SKM-1 treated with dmso at 0.1 percent for 144 hours (cell line): Measurements from ENCODE around the gene DGAT2L6.

Source experiments
- DNase-seq: peaks from one replicate; lab custom pipeline; 2025; ENCODE audit not compliant: unreplicated experiment; lab: John Stamatoyannopoulos, UW

Gene DGAT2L6, protein sequence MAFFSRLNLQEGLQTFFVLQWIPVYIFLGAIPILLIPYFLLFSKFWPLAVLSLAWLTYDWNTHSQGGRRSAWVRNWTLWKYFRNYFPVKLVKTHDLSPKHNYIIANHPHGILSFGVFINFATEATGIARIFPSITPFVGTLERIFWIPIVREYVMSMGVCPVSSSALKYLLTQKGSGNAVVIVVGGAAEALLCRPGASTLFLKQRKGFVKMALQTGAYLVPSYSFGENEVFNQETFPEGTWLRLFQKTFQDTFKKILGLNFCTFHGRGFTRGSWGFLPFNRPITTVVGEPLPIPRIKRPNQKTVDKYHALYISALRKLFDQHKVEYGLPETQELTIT

DNA sequence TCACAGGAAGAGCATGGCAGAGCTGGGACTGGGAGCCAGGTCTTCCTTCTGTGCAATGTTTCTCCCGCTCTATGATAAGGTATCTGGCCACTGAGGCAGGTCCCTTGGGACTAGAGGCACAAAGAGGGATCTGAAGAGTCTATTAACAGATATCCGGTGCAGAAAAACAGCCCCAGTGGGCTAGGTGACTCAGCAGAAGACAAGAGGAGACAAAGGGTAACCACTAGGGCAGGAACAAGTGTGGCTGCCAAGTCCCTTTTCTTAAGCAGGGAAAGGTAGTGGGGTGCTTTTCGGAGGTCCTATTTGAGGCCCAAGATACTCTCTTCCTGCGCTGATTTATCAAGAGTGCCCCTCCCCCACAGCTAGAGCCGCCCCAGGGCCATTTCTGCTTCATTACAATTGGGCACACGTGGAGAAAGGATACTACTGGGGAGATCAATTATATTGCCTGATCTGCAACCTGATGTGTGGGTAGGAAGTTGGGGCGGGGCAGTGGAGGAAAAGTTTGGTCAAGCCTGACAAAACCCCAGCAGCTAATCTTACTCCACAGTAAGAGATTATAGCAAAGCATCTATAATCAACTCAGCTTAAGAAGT is at the start of gene DGAT2L6:
Gene DGAT2L6, plus strand, starts transcription at position 546 of the 596 bp plus-strand sequence. CDS start 100 bp downstream, outside the sequence.
- no peak for DNase-seq

DNA sequence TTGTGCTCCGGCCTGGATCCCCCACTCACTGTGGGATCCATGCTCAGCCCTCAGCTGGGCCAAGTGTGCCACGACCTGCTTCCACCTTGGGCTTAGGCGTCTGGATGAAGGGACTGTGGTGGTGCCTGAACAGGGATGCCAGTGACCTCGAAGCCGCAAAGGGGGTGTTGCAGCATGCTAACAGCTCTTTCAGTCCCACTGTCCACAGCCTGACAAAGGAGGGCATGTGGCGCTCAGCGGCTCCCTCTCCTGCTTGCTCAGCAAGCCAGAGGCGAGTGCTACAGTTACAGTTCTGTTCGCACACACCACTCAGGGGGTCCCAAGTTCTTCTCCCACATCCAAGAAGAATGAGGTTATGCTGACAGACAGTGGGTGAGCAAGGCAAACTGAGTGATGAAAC is 49.2 kb upstream of the DGAT2L6 start:
- no peak for DNase-seq

DNA sequence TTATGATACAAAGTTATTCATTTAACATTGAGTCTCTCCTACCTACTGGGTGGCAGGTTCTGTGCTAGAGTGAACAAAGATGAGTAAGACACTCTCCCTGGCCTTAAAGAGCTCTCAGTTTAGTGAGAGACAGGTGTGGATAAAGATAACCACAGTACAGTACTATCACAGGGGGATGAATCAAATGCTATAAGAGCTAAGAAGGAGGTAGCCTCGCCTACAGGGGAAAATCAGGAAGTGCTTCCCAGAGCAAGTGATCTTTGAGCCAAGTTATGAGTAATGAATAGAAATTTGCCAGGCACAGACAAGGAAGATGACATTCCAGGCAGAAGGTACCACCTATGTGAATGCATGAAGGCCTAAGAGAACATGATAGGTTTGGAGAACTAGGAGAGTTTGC is 47.5 kb upstream of the DGAT2L6 start:
- no peak for DNase-seq

DNA sequence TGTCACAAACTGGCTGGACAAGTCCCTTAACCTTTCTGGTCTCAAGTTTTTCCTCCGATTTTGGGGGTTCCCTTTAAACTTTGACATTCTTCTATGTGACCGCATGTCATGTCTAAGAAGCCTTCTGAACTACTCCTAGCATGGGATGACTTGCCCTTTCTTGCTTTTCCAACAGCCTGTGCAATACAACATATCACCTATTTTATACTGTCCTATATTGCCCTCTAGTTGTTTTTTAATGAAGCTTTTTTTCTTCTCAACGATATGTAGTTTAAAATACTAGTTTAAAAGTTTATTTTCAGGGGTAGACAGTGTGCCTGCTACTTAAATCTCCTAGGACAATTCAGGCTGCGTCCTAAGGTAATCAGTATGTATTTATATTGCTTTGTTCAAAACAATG is 45.1 kb upstream of the DGAT2L6 start:
- DNase-seq: no peak

DNA sequence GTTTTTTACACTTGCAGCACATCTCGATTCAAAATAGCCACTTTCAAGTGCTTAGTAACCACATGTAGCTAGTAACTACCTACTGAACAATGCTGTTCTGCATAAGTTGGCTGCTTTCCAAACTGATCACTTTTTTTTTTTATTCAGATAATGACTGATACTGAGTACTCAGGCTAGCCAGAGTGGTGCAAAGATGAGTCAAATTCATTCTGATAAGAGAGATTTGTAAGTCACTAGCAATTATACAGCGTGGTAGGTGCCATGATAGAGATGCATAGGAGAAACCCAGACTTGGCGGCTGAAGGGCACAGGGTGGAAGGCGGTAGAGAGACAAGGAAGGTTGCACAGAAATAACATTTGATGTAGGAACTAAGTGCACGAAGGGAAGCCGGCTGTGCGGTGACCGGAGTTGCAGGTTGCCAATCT is 44.4 kb upstream of the DGAT2L6 start:
- no peak for DNase-seq

DNA sequence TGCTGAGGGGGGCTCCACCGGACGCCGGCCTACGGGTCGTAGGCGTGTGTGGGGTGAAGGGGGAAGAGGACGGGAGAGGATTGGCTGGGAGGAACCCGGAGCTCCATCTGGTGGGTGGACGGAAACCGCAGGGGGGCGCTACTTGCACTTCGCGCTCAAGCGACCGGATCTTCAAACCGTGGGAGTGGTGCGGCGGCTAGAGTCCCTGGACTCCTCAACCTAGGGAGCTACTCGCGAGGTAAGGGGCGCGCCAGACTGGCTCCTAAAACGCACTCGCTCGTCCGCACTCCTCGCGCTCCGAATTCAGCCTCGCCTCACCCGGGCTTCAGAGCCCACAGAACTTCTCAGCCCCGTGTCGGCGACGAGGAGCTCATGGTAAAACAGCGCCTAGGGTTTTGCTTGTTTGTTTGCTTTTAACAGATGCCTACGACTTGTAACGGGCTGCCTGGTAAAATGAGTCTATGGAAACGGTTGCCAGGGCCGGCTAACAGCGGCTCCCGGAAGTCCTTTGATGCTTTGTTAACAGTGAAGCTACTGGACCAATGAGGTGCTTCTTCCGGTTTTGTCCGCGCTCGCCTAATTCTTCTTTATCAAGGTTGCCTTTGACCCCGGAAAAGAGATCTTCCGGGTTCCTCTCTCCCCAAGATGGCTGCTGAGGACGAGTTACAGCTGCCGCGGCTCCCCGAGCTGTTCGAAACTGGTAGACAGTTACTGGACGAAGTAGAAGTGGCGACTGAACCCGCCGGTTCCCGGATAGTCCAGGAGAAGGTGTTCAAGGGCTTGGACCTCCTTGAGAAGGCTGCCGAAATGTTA is 43.8 kb upstream of the DGAT2L6 start, which contains the start of gene IGBP1:
Gene IGBP1, plus strand, starts transcription at position 145 of the 813 bp plus-strand sequence. Its CDS starts 501 bp downstream, at position 646.
- peak; percentile 81 for DNase-seq

DNA sequence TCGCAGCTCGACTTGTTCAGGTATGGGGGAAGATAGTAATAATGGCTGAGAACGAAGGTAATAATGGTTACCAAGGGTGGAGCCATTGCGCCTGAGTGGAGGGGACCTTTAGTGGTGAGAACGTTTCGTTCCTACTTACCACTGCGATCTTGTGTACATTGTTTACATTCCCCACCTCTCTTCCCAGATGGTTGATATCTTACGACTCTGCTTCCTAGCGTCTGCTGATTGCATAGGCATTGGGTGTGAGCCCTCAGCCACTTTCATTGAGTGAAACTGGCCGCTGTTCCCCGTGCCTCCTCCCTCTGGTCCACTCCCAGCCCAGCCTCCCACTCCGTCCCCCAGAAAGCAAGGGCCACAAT is 43.2 kb upstream of the DGAT2L6 start:
- no peak for DNase-seq

DNA sequence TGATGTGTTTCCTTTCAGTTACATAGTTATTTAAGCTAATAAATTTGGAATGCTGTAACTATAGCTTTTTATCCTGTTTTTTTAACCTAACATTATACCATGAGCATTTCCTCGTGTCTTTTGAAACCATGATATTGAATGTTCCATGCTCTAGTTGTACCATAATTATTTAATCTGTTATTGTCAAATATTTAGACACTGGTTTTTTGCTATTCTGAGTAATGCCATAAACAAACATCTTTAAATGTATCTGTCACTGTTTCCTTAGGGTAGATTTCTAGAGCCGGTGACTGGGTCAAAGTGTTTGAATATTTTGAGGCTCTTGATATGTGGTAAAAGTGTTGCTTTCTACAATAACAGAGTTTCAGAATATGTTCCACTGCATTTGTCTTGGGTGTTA is 38.7 kb upstream of the DGAT2L6 start:
- no peak for DNase-seq

DNA sequence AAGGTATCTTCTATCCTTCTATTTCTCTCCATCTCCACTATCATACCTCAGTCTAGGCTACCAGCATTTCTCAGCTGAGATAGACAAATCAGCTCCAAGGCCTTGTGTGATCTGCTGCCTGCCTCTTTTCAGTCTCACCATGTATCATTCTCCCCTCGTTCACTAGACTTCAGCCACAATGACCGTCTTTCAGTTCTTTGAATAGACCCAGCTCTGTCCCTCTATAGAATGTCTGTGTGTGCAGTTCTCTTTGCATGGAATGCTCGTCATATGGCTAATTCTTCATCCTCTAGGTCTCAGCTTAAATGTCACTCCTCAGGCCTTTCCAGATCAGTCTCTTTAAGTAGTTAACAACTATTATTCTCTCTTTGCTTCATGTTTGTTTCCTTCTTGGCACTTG is 37.5 kb upstream of the DGAT2L6 start:
- DNase-seq: no peak

DNA sequence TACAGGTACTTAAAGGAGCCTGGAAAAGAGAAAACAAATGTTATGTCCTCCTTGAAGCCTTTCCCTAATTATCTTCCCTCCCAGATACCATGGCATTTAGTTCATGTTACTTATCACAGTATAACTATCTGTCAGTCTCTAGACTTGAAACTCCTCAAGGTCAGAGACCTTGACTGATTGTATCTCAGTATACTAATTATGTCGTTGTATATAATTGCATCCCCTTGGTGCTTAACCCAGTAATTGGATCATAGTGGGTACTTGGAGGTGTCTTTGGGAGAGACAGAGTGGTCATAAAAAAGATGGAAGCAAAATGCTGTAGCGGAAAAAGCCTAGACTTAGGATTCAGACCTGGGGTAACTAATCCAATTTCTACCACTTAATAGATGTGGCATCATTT is 35.9 kb upstream of the DGAT2L6 start:
- DNase-seq: no peak

DNA sequence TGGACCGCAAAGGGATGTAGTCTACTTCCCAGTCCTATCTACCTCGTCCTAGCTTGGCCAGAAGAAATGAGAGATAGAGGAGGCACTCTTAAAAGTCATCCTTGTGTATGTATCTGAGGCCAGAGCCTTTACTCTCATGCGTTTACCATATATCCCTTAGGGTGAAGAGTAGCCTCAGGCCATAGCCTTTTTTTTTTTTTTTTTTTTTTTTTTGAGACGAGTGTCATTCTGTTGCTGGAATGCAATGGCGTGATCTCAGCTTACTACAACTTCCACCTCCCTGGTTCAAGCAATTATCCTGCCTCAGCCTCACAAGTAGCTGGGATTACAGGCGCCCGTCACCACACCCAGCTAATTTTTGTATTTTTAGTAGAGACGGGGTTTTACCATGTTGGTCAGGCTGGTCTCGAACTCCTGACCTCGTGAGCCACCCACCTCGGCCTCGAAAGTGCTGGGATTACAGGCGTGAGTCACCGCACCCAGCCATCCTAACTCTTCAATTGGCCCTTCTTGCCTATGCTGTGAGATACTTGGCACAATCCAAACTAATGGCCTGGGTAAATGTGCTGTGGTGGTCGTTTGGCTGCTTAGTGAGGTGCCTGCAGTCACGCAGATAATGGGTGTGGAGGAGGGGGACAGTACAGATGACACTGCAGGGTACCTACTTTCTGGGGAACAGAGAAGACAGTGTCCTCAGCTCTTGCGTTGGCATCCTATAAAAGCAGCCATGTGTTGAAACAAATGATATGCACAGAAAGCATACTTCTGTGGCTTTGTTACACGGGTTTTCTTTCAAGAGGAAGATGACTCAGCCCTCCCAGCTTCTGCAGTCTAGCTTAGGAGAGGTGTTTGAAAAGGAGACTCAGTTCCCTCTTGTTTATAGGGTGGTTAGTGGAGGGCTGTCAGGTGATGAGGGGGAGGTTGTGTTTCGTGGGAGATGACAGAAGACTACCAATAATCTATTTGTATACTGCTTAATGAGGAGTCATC is 10.4 kb upstream of the DGAT2L6 start:
- DNase-seq: no peak

DNA sequence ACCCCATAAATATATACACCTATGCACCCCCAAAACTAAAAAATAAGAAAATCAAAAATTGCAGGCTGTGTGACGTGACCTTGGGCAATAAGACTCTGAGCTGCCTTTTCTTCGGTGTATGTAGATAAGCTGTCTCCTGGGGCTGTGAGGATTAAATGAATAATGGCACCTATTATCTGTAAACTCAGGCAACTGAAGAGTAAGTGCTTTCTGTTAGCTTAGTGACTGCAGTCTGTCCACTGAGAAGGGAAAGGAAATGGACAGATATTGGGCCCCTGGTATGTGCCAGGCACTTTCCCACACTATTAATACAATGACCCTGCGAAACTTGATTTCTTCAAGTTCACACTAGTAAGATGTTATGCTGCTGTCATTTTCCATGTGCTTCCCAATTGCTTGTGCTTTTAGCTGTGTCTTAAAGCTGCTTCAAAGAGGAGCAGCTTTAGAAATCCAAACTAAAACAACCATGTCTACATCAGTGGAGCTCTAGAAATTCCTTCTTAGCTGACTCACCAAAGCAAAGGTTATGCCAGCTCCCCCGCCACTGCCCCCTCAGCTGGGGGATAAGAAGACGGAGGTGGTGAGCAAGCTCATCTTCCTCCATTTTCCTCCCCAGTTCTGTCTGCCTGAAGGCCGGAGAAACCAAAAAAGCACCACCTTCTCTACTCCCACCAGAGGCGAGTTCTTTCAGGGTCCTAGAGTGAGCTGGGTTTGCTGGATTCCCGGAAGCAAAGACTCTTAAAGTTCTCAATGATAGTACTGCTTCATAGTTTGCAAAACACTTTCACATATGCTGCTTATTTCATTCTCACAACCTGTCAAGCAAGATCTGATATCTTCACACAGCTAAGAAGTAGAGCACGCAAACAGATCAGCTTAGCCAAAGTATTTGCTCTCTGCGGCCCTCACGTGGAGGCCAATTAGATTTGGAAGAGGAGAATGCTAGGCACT is 8.8 kb upstream of the DGAT2L6 start:
- no peak for DNase-seq

DNA sequence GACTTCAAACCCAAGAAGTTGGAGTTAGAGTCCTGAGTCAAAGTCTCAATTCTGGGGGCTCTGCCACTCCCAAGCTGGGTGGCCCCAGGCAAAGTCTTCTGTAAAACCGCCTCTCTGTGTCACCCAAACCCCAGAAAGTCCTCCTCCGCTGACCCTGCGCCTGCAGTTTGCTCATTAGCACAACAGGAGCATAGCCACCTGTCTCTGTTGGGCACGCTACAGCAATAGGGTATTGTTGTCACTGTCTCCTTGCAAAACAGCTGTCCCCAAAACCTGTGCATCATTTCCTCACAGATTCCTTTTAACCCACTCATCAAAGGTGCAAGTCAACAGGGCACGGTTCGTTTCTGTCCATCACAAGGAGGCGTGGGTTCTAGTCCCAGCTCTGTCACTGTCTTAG is 8.0 kb upstream of the DGAT2L6 start:
- DNase-seq: no peak

DNA sequence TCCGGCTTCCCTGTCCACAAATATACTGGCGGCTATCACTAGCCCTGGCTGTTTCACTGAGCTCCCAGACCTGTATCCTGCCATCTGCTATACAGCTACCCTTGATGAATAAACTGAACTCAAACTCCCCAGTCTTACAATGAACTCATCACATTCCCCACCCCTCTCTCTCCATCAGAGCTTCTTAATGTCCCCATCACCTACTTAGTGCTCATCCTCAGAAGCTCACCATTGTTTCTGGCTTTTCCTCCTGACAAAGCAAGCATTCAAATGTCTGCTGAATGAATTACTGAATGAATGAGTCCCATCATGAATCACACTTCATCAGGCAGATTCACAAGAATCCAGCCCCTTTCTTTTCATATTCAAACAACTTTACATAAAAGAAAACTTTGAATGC is 5.7 kb upstream of the DGAT2L6 start:
- DNase-seq: peak; percentile 14

DNA sequence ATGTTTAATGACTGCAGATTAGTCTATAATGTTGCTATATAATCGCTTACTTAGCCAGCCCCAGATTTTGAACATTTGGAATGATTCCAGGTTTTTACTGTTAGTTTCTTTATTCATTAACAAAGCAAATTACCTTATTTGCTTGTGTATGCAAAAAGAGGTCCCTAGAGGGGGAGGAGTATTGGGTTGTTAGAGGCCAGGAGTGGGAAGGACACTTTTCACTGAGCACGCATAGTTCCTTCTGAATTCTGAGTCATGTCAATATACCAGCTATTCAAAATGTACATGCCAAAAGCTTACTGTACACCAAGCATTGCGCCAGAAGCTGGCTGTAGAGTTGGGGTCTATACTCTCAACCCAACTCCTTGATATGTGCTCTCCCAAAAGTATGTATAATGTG is 5.1 kb upstream of the DGAT2L6 start:
- DNase-seq: no peak

DNA sequence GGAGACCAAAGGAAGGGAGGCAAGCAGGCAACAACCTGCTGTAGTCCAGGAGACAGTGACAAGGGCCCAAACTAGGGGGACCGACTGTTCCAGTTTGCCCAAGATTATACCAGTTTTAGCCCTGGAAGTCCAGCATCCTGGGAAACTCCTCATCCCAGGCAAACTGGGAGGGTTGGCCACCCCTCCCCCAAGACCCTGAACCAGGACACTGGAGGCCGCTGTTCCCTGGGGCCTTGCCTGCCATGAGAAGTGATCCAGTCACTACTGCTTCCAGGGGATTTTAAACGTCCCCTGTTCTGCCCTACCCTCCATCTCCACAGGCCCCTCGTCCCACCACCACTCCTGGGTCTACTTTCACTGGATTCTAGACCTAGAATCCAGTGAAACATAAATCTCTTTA is 4.3 kb upstream of the DGAT2L6 start:
- no peak for DNase-seq

DNA sequence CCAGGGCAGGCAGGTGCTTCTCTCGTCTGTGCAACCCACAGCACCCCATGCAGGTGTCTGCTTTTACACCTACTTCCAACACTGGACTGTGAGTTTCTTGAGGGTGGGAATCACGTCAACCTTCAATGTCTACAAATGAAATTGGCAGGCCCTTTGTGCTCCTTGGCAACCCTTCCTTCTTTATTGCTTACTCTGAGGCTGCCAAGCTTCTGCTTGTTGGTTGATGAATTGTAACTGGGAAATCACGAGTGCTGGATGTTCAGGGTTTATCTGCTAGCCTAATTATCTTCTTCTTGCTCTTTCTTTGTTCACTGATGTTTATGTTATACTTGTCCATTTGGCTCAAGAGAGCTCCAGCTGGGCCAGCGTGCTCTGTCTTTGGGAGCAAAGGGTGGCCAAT is 2.5 kb upstream of the DGAT2L6 start:
- DNase-seq: no peak

DNA sequence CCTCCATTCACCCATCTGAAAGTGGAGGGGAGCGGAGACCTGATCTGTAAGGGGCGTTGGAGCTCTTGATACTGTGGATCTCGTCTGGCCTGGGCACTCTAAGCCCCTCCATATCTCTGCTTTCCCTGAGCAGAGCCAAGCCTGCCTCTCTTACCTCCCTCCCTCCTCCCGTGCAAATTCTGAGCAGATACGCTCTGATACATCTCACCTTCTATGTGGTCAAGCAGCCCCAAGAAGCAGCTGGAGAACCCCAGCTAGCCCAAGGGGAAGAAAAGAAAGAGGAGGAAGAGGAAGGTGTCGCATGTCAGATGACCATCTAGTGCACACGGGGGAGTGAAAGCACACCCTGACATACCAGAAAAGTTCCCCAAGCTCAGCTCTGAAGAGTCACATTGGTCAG is 1.9 kb upstream of the DGAT2L6 start:
- DNase-seq: no peak

DNA sequence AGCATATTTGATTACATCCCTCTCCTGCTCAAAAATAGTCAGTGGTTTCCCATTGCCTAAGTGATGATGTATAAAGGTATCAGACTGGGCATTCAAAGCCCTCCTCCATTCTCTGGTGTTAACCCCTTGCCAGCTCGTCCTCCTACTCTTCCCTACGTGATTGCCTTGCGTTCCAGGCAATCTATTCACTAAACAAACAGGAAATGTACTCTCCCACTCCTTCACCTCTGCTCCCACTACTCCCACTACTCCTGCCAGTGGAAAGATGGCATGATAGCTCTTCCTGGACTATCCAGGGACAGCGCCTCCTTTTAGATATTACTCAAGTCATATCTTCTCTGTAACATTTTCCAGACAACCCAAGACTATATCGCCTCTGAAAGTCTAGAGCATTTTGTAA is 5.8 kb downstream of the DGAT2L6 start:
- DNase-seq: no peak

DNA sequence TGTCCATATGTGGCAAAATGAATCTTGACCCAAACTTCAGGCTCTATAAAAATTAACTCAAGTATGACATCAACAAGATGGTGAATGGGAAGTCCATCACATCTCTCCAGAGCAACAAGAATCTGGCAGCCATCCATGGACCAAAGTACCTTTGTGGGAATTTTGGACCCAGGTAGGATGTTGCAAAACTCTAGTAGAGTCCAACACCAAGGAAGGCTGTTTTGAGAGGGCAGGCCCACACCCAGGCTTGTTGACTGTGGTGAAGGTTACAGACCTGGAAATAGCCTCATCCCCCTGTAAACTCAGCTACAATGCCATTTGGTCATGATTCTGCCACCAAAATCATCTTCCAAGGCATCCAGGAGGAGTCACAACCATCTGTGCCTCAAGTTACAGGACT is 12.9 kb downstream of the DGAT2L6 start:
- no peak for DNase-seq
